Pancreas (tissue), 10 donors: ENCODE measurements around the gene CDHR4. TPM values are rescaled to one million over a fixed set of nuclear protein-coding genes. Genes with fewer than 3 reads are reported as not detected.

Source experiments
- ATAC-seq, 4 donors: fragments of 200-7000 bp; cut with Tn5 transposase; one replicate each; pipeline versions ENCODE4 v1.8.0 to v1.9.1; 2020; ENCODE audit warnings: mild to moderate bottlenecking in 4 of 4, moderate library complexity in 4 of 4
- DNase-seq, 6 donors: peaks; one replicate each; pipeline ENCODE4 v3.0.0-alpha.2; 2020
- FAIRE-seq: peaks from 2 replicates; lab custom pipeline; 2012; peaks lifted over from hg19 to GRCh38; lab: Jason Lieb, UNC
- H3K27ac ChIP-seq, 4 donors: fragments of 200-600 bp; sonication (generic); 1 replicate in 3 of 4; 2 replicates in 1 of 4; pipeline versions ENCODE4 v1.5.0 to v1.8.0; 2020
- H3K27me3 ChIP-seq, 4 donors: fragments of 200-600 bp; one replicate each; pipeline ENCODE4 v1.8.0; 2021
- H3K36me3 ChIP-seq, 3 donors: fragments of 200-600 bp; sonication (generic) in 1 of 3; one replicate each; pipeline versions ENCODE4 v1.5.0 to v1.8.0; 2020 to 2021
- H3K4me1 ChIP-seq, 3 donors: fragments of 200-600 bp; one replicate each; pipeline ENCODE4 v1.8.0; 2021
- H3K4me3 ChIP-seq, 4 donors: fragments of 200-600 bp; sonication (generic) in 2 of 4; one replicate each; pipeline versions ENCODE4 v1.5.0 to v1.8.0; 2020 to 2021
- H3K9me3 ChIP-seq, 4 donors: fragments of 200-600 bp; one replicate each; pipeline ENCODE4 v1.8.0; 2021
- CTCF ChIP-seq, 4 donors: fragments of 200-600 bp; sonication (generic) in 3 of 4; IDR thresholded peaks; one replicate each; pipeline versions ENCODE4 v1.5.0 to v1.8.0; 2021; ENCODE audit warnings: antibody characterized with exemption in 4 of 4
- WGBS, 2 donors: extraction: QIAGEN DNeasy Blood & Tissue Kit; methylation state at CpG; one replicate each; pipeline ENCODE4 v1.1.7; 2013; 5-methylcytosine and 5-hydroxymethylcytosine counted together
- intact Hi-C, 3 donors: fragments of 100-400 bp; cut with DNase I; formaldehyde crosslinking; loops; one replicate each; pipeline versions ENCODE4 v1.11.1 to v1.14.2; 2022
- polyA plus RNA-seq, 2 donors: library from polyadenylated mRNA; stranded (reverse); fragments of 200-250 nt; gene quantifications; one replicate each; pipeline ENCODE4 v1.2.3, GENCODE V29; 2013
- total RNA-seq, 6 donors: library from RNA; stranded (reverse); fragmentation: NEBNext Ultra II Directional in 4 of 6; extraction: Animal tissue kit (Norgen Biotek cat#: 25700) in 4 of 6; gene quantifications; one replicate each; pipeline versions ENCODE4 v1.2.1 to v1.2.4, GENCODE V29; 2021 to 2023
- donor health status: healthy with polysubstance abuse.
- donor health status: DM: no; HTN: no; CAD: no; lungs with moderate emphysema.
- donor health status: DM: no; HTN: no; CAD: no.
- donor health status: control.
- donor health status: control.
- donor health status: Bipolar disorder and iron deficiency.
- donor health status: DM: yes; HTN: yes; CAD: no.
- donor health status: DM: no; HTN: no; CAD: no.
- donor health status: DM: no; HTN: no; CAD: no.
- donor health status: DM: yes; HTN: yes; CAD: no.

CDHR4 gene
- total and polyA plus RNA-seq, 8 donors, result not detected

- no peaks in the 10 kb centered on the region for H3K4me1 ChIP-seq
- H3K27me3 ChIP-seq, result no peaks in the 10 kb centered on the region
- H3K36me3 ChIP-seq, result no peaks in the 10 kb centered on the region
- DNase-seq (peak in 1 of 6 donors; percentile 56), ATAC-seq (no peak), FAIRE-seq (no peak)
- no peak overlapping the region for H3K4me3 ChIP-seq
- 81 to 87% methylated on average over 24 of the region's 24 CpGs for WGBS, 2 donors
- TF ChIP-seq CTCF (IDR thresholded peaks at IDR 0.05), result no peak
- H3K27ac ChIP-seq, result no peak overlapping the region
- H3K9me3 ChIP-seq, result no peaks in the 10 kb centered on the region
- intact Hi-C loops, result no loop called here
Observed at GRCh38 chr3:49794926-49795905, 4.5 kb downstream of the CDHR4 start.

- Histone ChIP-seq H3K4me1 (no peaks in the 10 kb centered on the region), H3K9me3 (no peaks in the 10 kb centered on the region), H3K27ac (no peak overlapping the region), H3K27me3 (no peaks in the 10 kb centered on the region), H3K36me3 (no peaks in the 10 kb centered on the region), H3K4me3 (no peak overlapping the region)
- DNase-seq (no peak), FAIRE-seq (no peak), ATAC-seq (no peak)
- WGBS, 2 donors, result 72 to 84% methylated on average over 4 of the region's 4 CpGs
- no peak for TF ChIP-seq CTCF (IDR thresholded peaks at IDR 0.05)
- intact Hi-C loops, result no loop called here
Observed at GRCh38 chr3:49794431-49794830, 5.2 kb downstream of the CDHR4 start.

GRCh38 chr3:49793486-49794085 is 6.1 kb downstream of the CDHR4 start:
- H3K36me3 ChIP-seq, result no peaks in the 10 kb centered on the region
- H3K9me3 ChIP-seq, result no peaks in the 10 kb centered on the region
- H3K4me3 ChIP-seq, result no peak overlapping the region
- ATAC-seq (no peak), DNase-seq (no peak), FAIRE-seq (no peak)
- H3K27me3 ChIP-seq, result no peaks in the 10 kb centered on the region
- WGBS, 2 donors, result 78 to 84% methylated on average over 13 of the region's 13 CpGs
- intact Hi-C loops, result no loop called here
- no peak overlapping the region for H3K27ac ChIP-seq
- no peak for TF ChIP-seq CTCF (IDR thresholded peaks at IDR 0.05)
- no peaks in the 10 kb centered on the region for H3K4me1 ChIP-seq

- no peak for ATAC-seq
- no peaks in the 10 kb centered on the region for H3K27me3 ChIP-seq
- no peaks in the 10 kb centered on the region for H3K36me3 ChIP-seq
- 71 to 75% methylated on average over 10 of the region's 10 CpGs for WGBS, 2 donors
- no peaks in the 10 kb centered on the region for H3K9me3 ChIP-seq
- H3K27ac ChIP-seq, result no peak overlapping the region
- no peak for TF ChIP-seq CTCF (IDR thresholded peaks at IDR 0.05)
- intact Hi-C loops, result no loop called here
- H3K4me3 ChIP-seq, result no peak overlapping the region
- no peaks in the 10 kb centered on the region for H3K4me1 ChIP-seq
- DNase-seq, result peak in 1 of 6 donors; percentile 28
- FAIRE-seq, result no peak
Observed at GRCh38 chr3:49792371-49793150, 7.1 kb downstream of the CDHR4 start.
